Adrenal gland (tissue), 12 donors: Measurements from ENCODE around the gene SLC35C1. TPM values are rescaled to one million over a fixed set of nuclear protein-coding genes. Genes with fewer than 3 reads are reported as not detected.
"Not testable (repeated sequence)": the region's sequence is repeated elsewhere in the genome, so short reads cannot be mapped to it uniquely, and the experiment has no call there.

Source experiments
- DNase-seq, 7 donors: peaks; one replicate each; pipeline ENCODE4 v3.0.0-alpha.2; 2019 to 2020
- H3K27ac ChIP-seq, 5 donors: fragments of 200-600 bp; sonication (generic) in 4 of 5; 1 replicate in 3 of 5; 2 replicates in 2 of 5; pipeline versions ENCODE4 v1.5.1 to v1.8.0; 2016 to 2020; ENCODE audit warnings: mild to moderate bottlenecking in 1 of 5
- H3K27me3 ChIP-seq: fragments of 200-600 bp; 2 replicates; pipeline ENCODE4 v1.8.0; 2021
- H3K36me3 ChIP-seq, 2 donors: fragments of 200-600 bp; replicated peaks in 1 of 2; 1 replicate in 1 of 2; 2 replicates in 1 of 2; pipeline versions ENCODE4 v1.5.1 to v1.8.0; 2018 to 2022
- H3K4me1 ChIP-seq, 2 donors: fragments of 200-600 bp; replicated peaks in 1 of 2; 1 replicate in 1 of 2; 2 replicates in 1 of 2; pipeline versions ENCODE4 v1.5.1 to v1.8.0; 2018 to 2021
- H3K4me3 ChIP-seq, 4 donors: fragments of 200-600 bp; sonication (generic) in 3 of 4; one replicate each; pipeline ENCODE4 v1.5.1; 2016 to 2018
- H3K9me3 ChIP-seq, 3 donors: fragments of 200-600 bp; sonication (generic) in 1 of 3; replicated peaks in 1 of 3; 1 replicate in 2 of 3; 2 replicates in 1 of 3; pipeline versions ENCODE4 v1.5.1 to v1.8.0; 2016 to 2021
- CTCF ChIP-seq, 6 experiments: fragments of 450-650 bp in 4 of 6; fragments of 200-600 bp in 2 of 6; sonication (generic) in 1 of 6; IDR thresholded peaks; 1 replicate in 5 of 6; 2 replicates in 1 of 6; pipeline versions ENCODE4 v1.5.1 to v1.8.0; 2016 to 2021; ENCODE audit warnings: antibody characterized with exemption in 6 of 6, mild to moderate bottlenecking in 2 of 6, moderate library complexity in 1 of 6
- POLR2A ChIP-seq, 2 donors: fragments of 450-650 bp; IDR thresholded peaks; one replicate each; pipeline ENCODE4 v1.6.1; 2017; ENCODE audit warnings: antibody characterized with exemption in 2 of 2, mild to moderate bottlenecking in 2 of 2, moderate library complexity in 1 of 2
- WGBS, 4 donors: extraction: QIAGEN DNeasy Blood & Tissue Kit in 2 of 4; methylation state at CpG; one replicate each; pipeline versions ENCODE4 v1.1.5 to v1.1.7; 2013 to 2017; 5-methylcytosine and 5-hydroxymethylcytosine counted together
- intact Hi-C, 2 donors: fragments of 100-400 bp; cut with DNase I; formaldehyde crosslinking; loops; one replicate each; pipeline versions ENCODE4 v1.14.1 to v1.15.0; 2022 to 2023
- polyA plus RNA-seq, 3 donors: library from polyadenylated mRNA; stranded (reverse); fragments of 200-250 nt in 2 of 3; fragments of 350-450 nt in 1 of 3; fragmentation: Illumina TruSeq in 1 of 3; extraction: RNeasy Lipid Tissue Mini Kit (QIAGEN cat#74804) in 1 of 3; gene quantifications; one replicate each; pipeline ENCODE4 v1.2.3, GENCODE V29; 2013 to 2014
- total RNA-seq, 9 donors: library from RNA; depleted of rRNA in 4 of 9; stranded (reverse); fragments of >200 nt in 4 of 9; fragments of 120-200 nt in 1 of 9; fragmentation: NEBNext Ultra II Directional in 1 of 9; extraction: Animal tissue kit (Norgen Biotek cat#: 25700) in 1 of 9; gene quantifications; one replicate each; pipeline versions ENCODE4 v1.1.0 to v1.2.4, GENCODE V29; 2013 to 2023
- donor health status: healthy with polysubstance abuse.
- donor health status: Bipolar disorder and iron deficiency.
- donor health status: DM: yes; HTN: yes; CAD: no.
- donor health status: DM: no; HTN: no; CAD: no.
- donor health status: DM: no; HTN: no; CAD: no.
- donor health status: DM: yes; HTN: yes; CAD: no.

Gene SLC35C1
- total and polyA plus RNA-seq, 12 donors: 4.4 to 17.3 (median 10.1) TPM

- intact Hi-C loops: no loop called here
- Histone ChIP-seq H3K36me3 (peaks cover 0 to 17% of the 10 kb centered on the region in 2 donors), H3K27me3 (no peaks in the 10 kb centered on the region), H3K27ac (no peak overlapping the region), H3K4me3 (no peak overlapping the region), H3K4me1 (peaks cover 20 to 29% of the 10 kb centered on the region in 2 donors), H3K9me3 (no peaks in the 10 kb centered on the region)
- DNase-seq: no peak
- TF ChIP-seq POLR2A (IDR thresholded peaks at IDR 0.05) (no peak), CTCF (IDR thresholded peaks at IDR 0.05) (no peak)
- WGBS, 4 donors: 74 to 86% (median 84%) methylated on average over 7 of the region's 7 CpGs
These were observed 2.2 kb downstream of the SLC35C1 start for GRCh38 chr11:45806937-45807791.

DNA sequence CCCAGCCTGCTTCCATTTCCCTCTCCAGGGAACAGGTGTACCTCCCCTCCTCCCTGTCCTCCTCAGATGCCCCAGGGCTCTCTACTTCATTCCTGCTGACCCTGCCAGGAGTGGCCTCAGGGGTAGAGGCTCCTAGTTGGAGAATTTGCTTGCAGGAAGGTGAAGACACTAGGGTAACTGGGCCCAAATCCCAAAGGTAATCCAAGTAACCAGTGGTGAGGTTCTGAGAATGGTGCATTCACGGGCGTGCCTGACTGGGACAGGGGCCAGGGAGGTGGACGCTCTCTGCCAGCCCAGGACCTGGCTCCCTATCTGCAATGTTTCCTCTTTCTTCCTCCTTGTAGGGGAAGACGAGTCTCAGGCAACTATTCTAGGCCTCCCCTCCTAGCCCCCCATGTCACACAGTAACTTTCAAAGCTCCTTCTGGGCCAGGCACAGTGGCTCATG, 2.9 kb downstream of the SLC35C1 start:
- no peak for TF ChIP-seq POLR2A (IDR thresholded peaks at IDR 0.05)
- TF ChIP-seq CTCF (IDR thresholded peaks at IDR 0.05): no peak
- H3K27me3 ChIP-seq: no peaks in the 10 kb centered on the region
- peaks cover 0 to 19% of the 10 kb centered on the region in 2 donors for H3K36me3 ChIP-seq
- no peaks in the 10 kb centered on the region for H3K9me3 ChIP-seq
- H3K4me3 ChIP-seq: no peak overlapping the region
- WGBS, 4 donors: 82 to 91% (median 89%) methylated on average over 3 to 4 of the region's 4 CpGs
- intact Hi-C loops: no loop called here
- peaks cover 20 to 29% of the 10 kb centered on the region in 2 donors for H3K4me1 ChIP-seq
- peak in 1 of 7 donors; percentile 18 for DNase-seq
- no peak overlapping the region for H3K27ac ChIP-seq

- intact Hi-C loops, H3K27ac ChIP-seq, H3K4me3 ChIP-seq, DNase-seq, H3K27me3 ChIP-seq, H3K9me3 ChIP-seq: not testable (repeated sequence)
- Histone ChIP-seq H3K4me1 (peaks cover 20 to 29% of the 10 kb centered on the region in 2 donors), H3K36me3 (peaks cover 0 to 19% of the 10 kb centered on the region in 2 donors)
- WGBS, 4 donors: 95 to 100% (median 98%) methylated on average over 4 to 6 of the region's 6 CpGs
These were observed 3.5 kb downstream of the SLC35C1 start for GRCh38 chr11:45808427-45808826.

DNA sequence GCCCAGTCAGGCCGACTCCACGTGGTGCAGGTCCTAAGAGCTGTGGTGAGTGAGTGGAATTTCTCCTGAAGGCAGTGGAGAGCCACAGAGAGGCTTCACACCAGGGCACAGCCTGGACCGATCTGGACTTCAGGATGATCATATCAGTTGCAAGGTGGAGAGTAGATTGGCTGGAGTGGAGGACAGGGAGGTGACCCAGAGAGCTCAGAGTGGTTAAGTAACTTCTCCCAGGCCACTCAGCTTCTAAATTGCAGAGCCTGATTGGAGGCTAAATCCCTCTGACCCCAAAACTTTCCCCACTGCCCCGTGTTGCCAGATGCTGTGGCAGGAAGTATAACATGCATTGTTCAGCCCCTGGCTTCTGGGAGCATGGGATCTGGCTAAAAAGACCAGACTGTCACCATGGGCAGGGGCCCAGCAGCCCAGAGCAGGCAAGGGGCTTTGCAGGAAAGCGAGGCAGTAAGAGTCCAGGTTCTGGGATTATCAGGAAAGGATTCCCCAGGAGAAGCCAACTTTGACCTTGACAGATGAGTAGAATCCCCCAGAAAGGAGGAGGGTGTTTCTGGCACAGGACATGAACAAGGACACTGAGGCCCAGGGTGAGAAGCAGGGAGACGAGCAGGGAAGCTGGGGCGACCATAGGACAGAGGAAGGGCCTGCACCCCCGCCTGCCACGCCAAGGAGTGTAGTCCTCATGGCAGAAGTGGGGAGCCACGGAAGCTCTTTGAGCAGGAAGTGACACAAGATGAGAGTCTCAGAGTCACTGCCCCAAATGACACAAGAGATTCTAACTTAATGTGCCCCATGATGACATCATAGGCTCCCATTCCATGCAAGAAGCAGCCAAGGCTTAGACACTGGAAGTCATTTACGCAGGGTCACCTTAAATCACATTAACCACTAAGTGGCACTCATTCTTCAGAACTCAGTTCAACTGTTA, 4.8 kb downstream of the SLC35C1 start:
- intact Hi-C loops: no loop called here
- H3K4me3 ChIP-seq: no peak overlapping the region
- no peaks in the 10 kb centered on the region for H3K9me3 ChIP-seq
- TF ChIP-seq POLR2A (IDR thresholded peaks at IDR 0.05) (no peak), CTCF (IDR thresholded peaks at IDR 0.05) (no peak)
- H3K27me3 ChIP-seq: no peaks in the 10 kb centered on the region
- H3K4me1 ChIP-seq: peaks cover 20 to 29% of the 10 kb centered on the region in 2 donors
- no peak overlapping the region for H3K27ac ChIP-seq
- DNase-seq: peak in 1 of 7 donors; percentile 48
- WGBS, 4 donors: 77 to 89% (median 82%) methylated on average over 11 of the region's 11 CpGs
- H3K36me3 ChIP-seq: peaks cover 0 to 19% of the 10 kb centered on the region in 2 donors
